GM21786 (cell line): ENCODE results near the gene FARP1.

Source experiments
- ATAC-seq: cut with Tn5 transposase; IDR thresholded peaks from one replicate; pipeline ENCODE4 v1.9.1; 2021; ENCODE audit not compliant: unreplicated experiment

Gene FARP1

GRCh38 chr13:98278068-98278724 lies 135.3 kb downstream of the FARP1 start:
- ATAC-seq = no peak

DNA sequence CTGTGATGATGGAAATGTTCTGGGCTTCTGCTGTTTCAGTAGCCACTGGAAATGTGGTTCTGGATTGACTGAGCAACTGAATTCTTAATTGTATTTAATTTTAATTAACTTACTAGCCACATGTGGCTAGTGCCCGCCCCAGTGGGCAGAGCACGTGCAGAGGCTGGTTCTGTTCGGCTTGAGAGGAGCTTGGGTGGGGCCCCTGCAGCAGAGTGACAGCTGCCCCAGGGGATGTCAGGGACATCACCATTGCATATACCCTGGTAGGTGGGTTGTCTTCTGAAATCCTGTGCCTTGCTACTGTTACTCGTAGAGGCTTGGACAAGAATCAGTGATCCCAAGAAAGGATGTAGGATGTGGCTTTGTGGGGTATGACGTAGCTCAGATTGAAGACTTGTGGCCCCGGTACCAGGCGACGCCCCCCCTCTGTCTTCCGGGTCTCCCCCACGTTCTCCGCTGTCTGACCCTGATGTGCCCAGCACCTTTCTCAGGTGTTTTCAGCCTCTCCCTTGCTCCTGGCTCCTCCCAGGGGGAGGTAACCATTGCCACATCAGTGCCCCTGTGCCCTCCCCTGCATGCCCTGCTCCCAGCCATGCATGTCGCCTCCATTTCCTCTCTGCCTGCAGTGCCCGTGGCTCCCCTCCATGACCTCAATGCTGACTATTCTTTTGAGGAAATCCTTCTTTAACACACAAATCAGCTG lies 136.7 kb downstream of the FARP1 start:
- peak; percentile 83 for ATAC-seq

- ATAC-seq = no peak
Observed at GRCh38 chr13:98280176-98280510, 137.2 kb downstream of the FARP1 start.

DNA sequence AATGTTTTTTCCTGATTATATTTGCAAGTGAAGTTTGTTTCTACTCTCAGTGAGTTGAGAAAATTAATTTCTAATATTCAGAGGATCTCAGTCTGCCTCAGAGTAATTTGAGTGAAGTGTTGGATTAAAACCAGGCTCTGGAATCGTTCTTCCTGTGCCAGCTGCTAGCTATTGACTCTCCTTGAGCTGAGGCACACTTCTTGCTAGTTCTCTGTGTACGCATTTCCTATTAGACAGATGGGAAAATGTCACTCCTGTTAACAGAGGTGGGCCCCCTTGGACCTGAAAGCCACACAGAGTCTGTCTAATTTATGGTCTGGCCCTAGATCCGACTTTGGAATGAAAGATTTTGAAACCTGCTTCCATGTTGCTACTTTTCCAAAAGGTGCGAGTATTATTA lies 141.8 kb downstream of the FARP1 start:
- no peak for ATAC-seq

- ATAC-seq = no peak
Observed at GRCh38 chr13:98285317-98285716, 142.4 kb downstream of the FARP1 start.

GRCh38 chr13:98285852-98286594 lies 143.1 kb downstream of the FARP1 start:
- ATAC-seq = no peak

DNA sequence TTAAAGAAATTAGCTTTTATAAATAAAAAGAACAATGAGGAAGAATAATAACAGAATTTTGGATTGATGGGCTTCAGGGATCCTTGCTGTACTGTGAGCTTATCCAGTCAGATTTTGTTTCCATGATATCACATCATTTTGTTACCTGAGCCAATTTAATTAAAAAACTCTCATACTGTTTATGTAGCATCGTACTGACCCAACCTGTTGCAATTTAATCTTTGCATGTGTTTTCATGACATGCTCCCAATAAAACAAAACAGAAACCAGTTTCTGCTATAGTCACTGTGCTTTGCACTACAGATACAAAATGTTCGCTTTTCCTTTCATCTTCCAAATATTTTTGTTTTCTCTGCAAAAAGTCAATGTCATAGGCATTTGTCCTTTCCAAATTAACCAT lies 143.9 kb downstream of the FARP1 start:
- no peak for ATAC-seq

DNA sequence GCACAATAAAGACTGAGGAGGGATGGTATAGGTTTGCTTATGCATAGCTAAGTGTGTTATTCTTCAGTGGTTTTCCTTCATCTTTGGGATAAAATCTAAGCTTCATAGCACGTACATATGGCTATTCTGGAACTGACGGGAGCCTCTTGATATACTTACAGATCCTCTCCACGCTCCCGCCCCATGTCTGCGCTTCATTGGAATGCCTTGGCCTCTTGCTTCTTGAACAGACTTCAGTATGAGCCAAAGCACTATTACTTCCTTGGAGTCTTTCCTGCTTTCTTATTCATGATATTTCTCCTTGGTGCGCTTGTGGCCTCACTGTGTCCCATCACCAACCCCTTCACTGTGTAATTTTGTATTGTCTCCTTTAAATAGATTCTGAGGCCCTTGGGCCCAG lies 145.3 kb downstream of the FARP1 start:
- ATAC-seq = no peak

DNA sequence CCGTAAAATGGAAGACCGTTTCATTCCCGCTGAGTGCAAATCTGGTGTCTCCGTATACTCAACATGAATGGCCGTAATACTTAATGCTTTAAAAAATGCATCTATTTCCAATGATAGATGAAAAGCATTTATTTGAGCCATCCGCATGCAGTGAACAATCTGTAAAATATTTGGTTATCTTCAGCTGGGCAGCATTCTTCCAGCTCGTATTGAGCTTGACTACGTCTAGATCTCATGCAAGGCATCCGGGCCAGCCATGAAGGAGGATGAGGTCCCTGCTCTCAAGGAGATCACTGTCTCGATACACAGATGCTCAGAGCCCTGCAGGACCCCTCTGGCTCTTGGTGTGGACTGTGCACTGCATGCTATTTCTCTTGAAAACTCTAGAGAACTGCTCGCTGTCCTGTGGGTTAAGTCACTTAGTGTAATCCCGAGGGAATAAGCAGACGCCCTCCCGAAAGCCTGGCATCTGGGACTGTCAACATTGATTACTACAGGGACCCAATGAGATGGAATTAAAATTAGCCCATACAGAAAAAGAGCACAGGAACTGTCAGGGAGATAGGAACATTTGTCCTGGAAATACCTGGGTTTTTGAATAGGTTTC lies 146.5 kb downstream of the FARP1 start:
- ATAC-seq = no peak

DNA sequence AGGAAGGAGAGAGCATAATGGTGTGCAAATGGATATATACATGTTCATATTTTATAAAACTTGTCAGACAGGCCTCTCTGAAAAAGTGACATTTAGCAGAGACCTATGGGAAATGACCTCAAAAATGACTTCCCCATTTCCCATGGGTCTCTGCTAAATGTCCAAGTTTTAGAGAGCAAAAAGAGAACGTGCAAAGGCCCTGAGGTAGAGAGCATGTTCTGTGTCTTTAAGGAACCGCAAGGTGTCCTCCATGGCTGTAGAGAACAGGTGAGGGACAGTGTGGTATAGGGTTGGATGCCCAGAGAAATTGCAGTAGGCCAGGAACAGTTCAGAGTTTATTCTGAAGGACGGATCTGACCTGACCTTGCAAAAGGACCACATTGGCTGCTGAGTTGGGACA lies 147.4 kb downstream of the FARP1 start:
- ATAC-seq = no peak

DNA sequence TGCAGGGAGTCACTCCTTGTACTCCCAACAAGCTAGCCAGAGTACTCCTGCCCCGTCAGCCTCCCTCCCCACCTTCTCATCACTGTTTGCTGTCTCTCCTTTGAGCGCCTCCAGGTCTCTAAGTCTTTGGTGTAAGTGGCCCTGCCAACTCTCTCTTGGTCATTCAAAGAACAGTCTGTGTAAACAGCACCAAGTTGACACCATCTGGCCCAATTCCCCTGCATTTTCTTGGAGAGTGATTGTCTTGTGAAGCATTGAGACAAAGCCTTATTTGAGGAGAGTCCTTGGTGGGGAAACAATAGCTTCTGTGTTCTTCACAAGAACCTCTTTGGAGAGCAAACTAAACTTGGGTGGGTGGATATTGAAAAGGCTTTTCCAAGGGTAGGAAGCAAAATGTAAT lies 148.8 kb downstream of the FARP1 start:
- ATAC-seq = no peak

DNA sequence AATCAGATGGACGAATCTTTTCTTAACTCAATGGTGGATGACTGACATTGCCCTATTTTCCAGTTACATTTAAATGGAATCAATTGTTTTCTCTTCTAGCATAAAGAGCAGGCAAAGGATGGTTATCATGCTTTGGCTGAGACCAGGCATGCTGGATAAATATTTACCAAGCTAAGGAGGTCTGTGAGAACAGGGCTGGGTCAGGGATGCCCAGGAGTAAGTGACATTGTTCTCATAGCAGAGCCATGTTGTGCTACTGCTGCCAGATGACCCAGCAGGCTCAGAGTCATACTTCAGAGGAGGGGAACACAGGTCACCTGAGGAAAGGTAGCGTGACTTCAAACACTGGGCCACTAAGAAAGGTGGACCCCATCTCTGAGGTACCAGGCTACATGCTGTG lies 150.2 kb downstream of the FARP1 start:
- ATAC-seq = no peak

GRCh38 chr13:98293570-98294142 lies 150.8 kb downstream of the FARP1 start:
- no peak for ATAC-seq

- ATAC-seq = no peak
Observed at GRCh38 chr13:98295371-98295770, 152.5 kb downstream of the FARP1 start.

DNA sequence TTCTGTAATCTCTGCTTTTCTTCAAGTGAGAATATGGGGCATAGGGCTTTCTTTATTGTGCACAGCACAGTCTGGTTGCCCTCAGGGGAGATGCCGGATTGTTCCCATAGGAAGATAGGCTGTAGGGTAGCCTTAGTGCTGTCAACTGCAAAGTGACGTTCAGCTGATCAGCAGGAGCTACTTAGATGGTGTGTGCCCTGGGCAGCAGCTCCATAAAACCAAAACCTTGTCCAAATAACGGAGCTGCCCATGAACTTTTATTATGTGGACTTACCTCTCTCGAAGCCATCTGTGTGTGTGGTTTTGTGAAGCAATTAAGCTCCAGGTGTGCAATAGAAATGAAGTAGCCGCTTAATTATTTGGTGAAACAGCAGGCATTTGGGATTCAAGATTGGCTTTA lies 154.2 kb downstream of the FARP1 start:
- no peak for ATAC-seq

DNA sequence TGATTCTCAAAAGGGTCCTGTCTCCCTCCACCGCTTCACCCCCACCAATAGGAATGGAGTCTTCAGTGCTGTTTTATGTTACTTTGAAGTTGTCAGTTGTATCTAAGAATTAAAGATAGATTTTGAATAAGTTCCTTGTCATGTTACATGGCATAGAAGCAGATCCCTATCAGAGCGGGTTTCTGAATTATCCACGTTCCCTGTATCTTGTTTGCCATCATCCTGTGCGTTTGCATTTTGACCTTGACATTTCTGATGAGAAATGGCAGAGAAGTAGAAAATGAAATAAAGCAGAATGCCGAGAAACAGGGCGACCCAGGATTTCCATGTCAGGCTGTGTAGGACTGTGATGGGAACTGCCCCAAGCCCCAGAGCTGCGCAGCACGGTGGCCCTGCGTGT lies 154.9 kb downstream of the FARP1 start:
- ATAC-seq = no peak

DNA sequence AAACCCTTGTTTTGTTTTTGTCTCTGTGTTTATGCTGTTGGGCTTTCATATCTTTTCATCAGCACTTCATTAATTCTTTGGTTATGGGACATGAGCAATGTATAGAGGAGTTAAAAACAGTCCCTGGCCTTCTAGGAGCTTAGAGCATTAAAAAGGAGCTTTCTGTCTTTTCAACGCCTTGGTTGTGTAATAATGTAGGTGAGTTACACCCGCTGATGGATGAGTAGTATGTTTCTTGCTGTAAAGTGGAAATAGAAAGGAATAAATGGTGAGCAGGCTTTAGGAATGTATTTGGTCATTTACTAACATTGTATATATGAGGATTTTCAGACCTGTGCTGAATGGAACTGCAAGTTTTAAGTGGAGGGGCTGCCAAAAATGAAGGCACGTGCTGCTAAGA lies 155.7 kb downstream of the FARP1 start:
- ATAC-seq = no peak

- ATAC-seq = no peak
Observed at GRCh38 chr13:98299235-98299965, 156.5 kb downstream of the FARP1 start.

- ATAC-seq = no peak
Observed at GRCh38 chr13:98299966-98300350, 157.1 kb downstream of the FARP1 start.

- no peak for ATAC-seq
Observed at GRCh38 chr13:98300956-98301641, 158.2 kb downstream of the FARP1 start.
